ENCODE data around the gene PRDM16. TPM values are rescaled to one million over a fixed set of nuclear protein-coding genes. Genes with fewer than 3 reads are reported as not detected.

The PRDM16 gene
- total RNA-seq, 2 donors from 2014 or later = 0.79 to 6.1 TPM

GRCh38 chr1:3267550-3268270, 198.7 kb downstream of the PRDM16 start:
- TF ChIP-seq CTCF (IDR thresholded peaks at IDR 0.05) = no peak
- H3K27me3 ChIP-seq = no peaks in the 10 kb centered on the region
- H3K4me3 ChIP-seq = no peak overlapping the region
- no peaks in the 10 kb centered on the region for H3K36me3 ChIP-seq
- intact Hi-C loops (cut with DNase I) = no loop called here
- H3K27ac ChIP-seq = no peak overlapping the region
- DNase-seq = no peak
- H3K4me1 ChIP-seq = no peaks in the 10 kb centered on the region
- no peaks in the 10 kb centered on the region for H3K9me3 ChIP-seq
- H3K9ac ChIP-seq (ENCODE audit: low read depth in 2 of 2, low read length in 2 of 2) = no peak overlapping the region

GRCh38 chr1:3268281-3268680, 199.3 kb downstream of the PRDM16 start:
- Histone ChIP-seq H3K27me3 (no peaks in the 10 kb centered on the region), H3K4me3 (no peak overlapping the region), H3K36me3 (no peaks in the 10 kb centered on the region), H3K9me3 (no peaks in the 10 kb centered on the region), H3K4me1 (no peaks in the 10 kb centered on the region), H3K9ac (ENCODE audit: low read depth in 2 of 2, low read length in 2 of 2) (no peak overlapping the region), H3K27ac (no peak overlapping the region)
- intact Hi-C loops (cut with DNase I) = no loop called here
- no peak for DNase-seq
- TF ChIP-seq CTCF (IDR thresholded peaks at IDR 0.05) = no peak

GRCh38 chr1:3270403-3271245, 201.6 kb downstream of the PRDM16 start:
- Histone ChIP-seq H3K9me3 (no peaks in the 10 kb centered on the region), H3K4me1 (no peaks in the 10 kb centered on the region), H3K27me3 (no peaks in the 10 kb centered on the region), H3K9ac (ENCODE audit: low read depth in 2 of 2, low read length in 2 of 2) (no peak overlapping the region), H3K36me3 (no peaks in the 10 kb centered on the region), H3K4me3 (no peak overlapping the region), H3K27ac (no peak overlapping the region)
- intact Hi-C loops (cut with DNase I) = no loop called here
- DNase-seq = no peak
- TF ChIP-seq CTCF (IDR thresholded peaks at IDR 0.05) = no peak

GRCh38 chr1:3271866-3272265, 202.9 kb downstream of the PRDM16 start:
- Histone ChIP-seq H3K4me1 (no peaks in the 10 kb centered on the region), H3K27ac (no peak overlapping the region), H3K27me3 (no peaks in the 10 kb centered on the region), H3K9ac (ENCODE audit: low read depth in 2 of 2, low read length in 2 of 2) (no peak overlapping the region), H3K36me3 (no peaks in the 10 kb centered on the region), H3K4me3 (no peak overlapping the region), H3K9me3 (no peaks in the 10 kb centered on the region)
- intact Hi-C loops (cut with DNase I) = no loop called here
- DNase-seq = no peak
- TF ChIP-seq CTCF (IDR thresholded peaks at IDR 0.05) = no peak

- DNase-seq = no peak
- no peak overlapping the region for H3K27ac ChIP-seq
- no peak for TF ChIP-seq CTCF (IDR thresholded peaks at IDR 0.05)
- H3K9ac ChIP-seq (ENCODE audit: low read depth in 2 of 2, low read length in 2 of 2) = no peak overlapping the region
- H3K4me1 ChIP-seq = no peaks in the 10 kb centered on the region
- no peaks in the 10 kb centered on the region for H3K27me3 ChIP-seq
- H3K4me3 ChIP-seq = no peak overlapping the region
- no peaks in the 10 kb centered on the region for H3K36me3 ChIP-seq
- no peaks in the 10 kb centered on the region for H3K9me3 ChIP-seq
- intact Hi-C loops (cut with DNase I) = no loop called here
Measured at GRCh38 chr1:3272321-3273045, 203.5 kb downstream of the PRDM16 start.

Measured in colonic mucosa (tissue), 4 donors.